Liver (tissue), 9 donors: ENCODE measurements around the gene TTC7B. TPM values are rescaled to one million over a fixed set of nuclear protein-coding genes. Genes with fewer than 3 reads are reported as not detected.

Experiments
- DNase-seq: peaks from one replicate; pipeline ENCODE4 v3.0.0-alpha.2; 2017; ENCODE audit warnings: low spot score
- H3K27ac ChIP-seq, 2 donors: one replicate each; pipeline ENCODE4 v1.7.0; 2013; ENCODE audit warnings: inconsistent platforms in 2 of 2, low read length in 2 of 2, control low read depth in 1 of 2, low read depth in 1 of 2, mild to moderate bottlenecking in 1 of 2
- H3K27me3 ChIP-seq, 4 donors: one replicate each; pipeline versions ENCODE4 v1.6.1 to v1.7.0; 2013; ENCODE audit warnings: low read length in 3 of 4, inconsistent platforms in 1 of 4, mild to moderate bottlenecking in 1 of 4, moderate library complexity in 1 of 4; ENCODE audit not compliant: control insufficient read depth in 4 of 4, insufficient read depth in 4 of 4
- H3K36me3 ChIP-seq, 4 donors: one replicate each; pipeline versions ENCODE4 v1.6.1 to v1.7.0; 2013; ENCODE audit warnings: low read length in 3 of 4, mild to moderate bottlenecking in 3 of 4, low read depth in 1 of 4, moderate library complexity in 1 of 4; ENCODE audit not compliant: control insufficient read depth in 4 of 4, insufficient read depth in 3 of 4
- H3K4me1 ChIP-seq, 4 donors: one replicate each; pipeline versions ENCODE4 v1.6.1 to v1.7.0; 2013; ENCODE audit warnings: low read length in 3 of 4, mild to moderate bottlenecking in 3 of 4, moderate library complexity in 1 of 4; ENCODE audit not compliant: control insufficient read depth in 4 of 4, insufficient read depth in 4 of 4
- H3K4me3 ChIP-seq, 3 donors: one replicate each; pipeline versions ENCODE4 v1.6.1 to v1.7.0; 2013; ENCODE audit warnings: low read length in 3 of 3, control low read depth in 1 of 3, low read depth in 1 of 3, mild to moderate bottlenecking in 1 of 3
- H3K9ac ChIP-seq, 2 donors: one replicate each; pipeline ENCODE4 v1.7.0; 2013; ENCODE audit warnings: low read length in 2 of 2, mild to moderate bottlenecking in 2 of 2, moderate library complexity in 2 of 2, control low read depth in 1 of 2, low read depth in 1 of 2
- H3K9me3 ChIP-seq, 4 donors: one replicate each; pipeline versions ENCODE4 v1.6.1 to v1.7.0; 2013; ENCODE audit warnings: low read length in 3 of 4; ENCODE audit not compliant: control insufficient read depth in 4 of 4
- EGR1 ChIP-seq, 2 donors: IDR thresholded peaks; 2 replicates each; pipeline ENCODE4 v1.6.1; 2016 to 2018; ENCODE audit warnings: antibody characterized with exemption in 2 of 2, low read depth in 2 of 2
- FOXA1 ChIP-seq: IDR thresholded peaks from 2 replicates; pipeline ENCODE4 v1.6.1; 2016; ENCODE audit warnings: antibody characterized with exemption
- FOXA2 ChIP-seq: IDR thresholded peaks from 2 replicates; pipeline ENCODE4 v1.6.1; 2016; ENCODE audit warnings: antibody characterized with exemption
- HNF4G ChIP-seq: IDR thresholded peaks from 2 replicates; pipeline ENCODE4 v1.6.1; 2016; ENCODE audit warnings: antibody characterized with exemption
- JUND ChIP-seq, 2 donors: IDR thresholded peaks; 2 replicates each; pipeline ENCODE4 v1.6.1; 2016; ENCODE audit warnings: antibody characterized with exemption in 2 of 2
- NR2F2 ChIP-seq: IDR thresholded peaks from 2 replicates; pipeline ENCODE4 v1.6.1; 2016; ENCODE audit warnings: antibody characterized with exemption
- RAD21 ChIP-seq, 2 donors: IDR thresholded peaks; 2 replicates each; pipeline ENCODE4 v1.6.1; 2016; ENCODE audit warnings: antibody characterized with exemption in 2 of 2, mild to moderate bottlenecking in 2 of 2
- RXRA ChIP-seq, 2 donors: IDR thresholded peaks; 2 replicates each; pipeline ENCODE4 v1.6.1; 2017 to 2018; ENCODE audit warnings: antibody characterized with exemption in 2 of 2, mild to moderate bottlenecking in 1 of 2
- SP1 ChIP-seq: IDR thresholded peaks from 2 replicates; pipeline ENCODE4 v1.6.1; 2018; ENCODE audit warnings: antibody characterized with exemption, mild to moderate bottlenecking
- TAF1 ChIP-seq: conservative IDR thresholded peaks from 2 replicates; pipeline ENCODE4 v1.6.1; 2016; ENCODE audit warnings: antibody characterized with exemption, mild to moderate bottlenecking
- YY1 ChIP-seq: IDR thresholded peaks from 2 replicates; pipeline ENCODE4 v1.6.1; 2016; ENCODE audit warnings: antibody characterized with exemption, mild to moderate bottlenecking
- WGBS: extraction: QIAGEN DNeasy Blood & Tissue Kit; methylation state at CpG from one replicate; pipeline ENCODE4 v1.1.7; 2013; 5-methylcytosine and 5-hydroxymethylcytosine counted together
- polyA plus RNA-seq, 2 donors: library from polyadenylated mRNA; stranded (reverse) in 1 of 2; unstranded in 1 of 2; fragments of 200-250 nt in 1 of 2; fragments of >200 nt in 1 of 2; fragmentation: Nextera tagmentation in 1 of 2; extraction: Ambion mirVana in 1 of 2; gene quantifications; one replicate each; pipeline versions ENCODE4 v1.2.1 to v1.2.3, GENCODE V29; 2013 to 2015
- total RNA-seq, 2 donors: library from RNA; depleted of rRNA; stranded (reverse); fragments of >200 nt; gene quantifications; one replicate each; pipeline ENCODE4 v1.2.3, GENCODE V29; 2014
- TF ChIP-seq, protein P1 (sequence below): IDR thresholded peaks from 2 replicates; pipeline ENCODE4 v1.6.1; 2016; ENCODE audit warnings: antibody characterized with exemption
- TF ChIP-seq, protein P2 (sequence below): fragments of 150-350 bp; IDR thresholded peaks from 2 replicates; pipeline ENCODE4 v1.5.1; 2017; ENCODE audit warnings: improper control_type of control experiment, low read depth, low read length; ENCODE audit not compliant: missing input control
- TF ChIP-seq, protein P3 (sequence below): IDR thresholded peaks from 2 replicates; pipeline ENCODE4 v1.6.1; 2016; ENCODE audit warnings: antibody characterized with exemption
- TF ChIP-seq, protein P4 (sequence below): IDR thresholded peaks from 2 replicates; pipeline ENCODE4 v1.6.1; 2016; ENCODE audit warnings: antibody characterized with exemption
- donor health status: healthy.
- donor health status: healthy.
- donor health status: healthy.
- donor health status: healthy.
- donor health status: healthy.

Gene TTC7B
- total and polyA plus RNA-seq, 4 donors: 9.1 to 31.0 (median 12.5) TPM

DNA sequence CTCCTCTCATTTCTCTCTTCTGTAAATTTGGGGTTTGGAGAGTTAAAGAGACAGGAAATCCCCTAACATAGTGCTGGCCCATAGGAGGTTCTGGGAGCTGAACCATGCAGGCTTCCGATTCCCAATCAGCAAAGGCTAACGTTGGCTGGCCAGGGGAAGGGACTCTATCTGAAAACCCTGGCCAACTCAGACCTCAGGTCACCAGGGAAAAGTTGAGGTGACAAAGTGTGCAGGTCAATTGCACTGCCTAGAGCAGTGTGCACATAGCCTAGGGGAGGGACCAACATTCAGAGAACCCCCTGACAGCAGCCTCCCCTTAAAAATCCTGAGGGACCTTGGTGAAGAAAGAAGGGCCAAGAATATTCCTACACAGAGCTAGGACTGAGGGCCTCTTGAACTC lies 38.9 kb downstream of the TTC7B start:
- peaks cover 0 to 14% (median 2%) of the 10 kb centered on the region in 4 donors for H3K36me3 ChIP-seq
- TF ChIP-seq, protein P1, sequence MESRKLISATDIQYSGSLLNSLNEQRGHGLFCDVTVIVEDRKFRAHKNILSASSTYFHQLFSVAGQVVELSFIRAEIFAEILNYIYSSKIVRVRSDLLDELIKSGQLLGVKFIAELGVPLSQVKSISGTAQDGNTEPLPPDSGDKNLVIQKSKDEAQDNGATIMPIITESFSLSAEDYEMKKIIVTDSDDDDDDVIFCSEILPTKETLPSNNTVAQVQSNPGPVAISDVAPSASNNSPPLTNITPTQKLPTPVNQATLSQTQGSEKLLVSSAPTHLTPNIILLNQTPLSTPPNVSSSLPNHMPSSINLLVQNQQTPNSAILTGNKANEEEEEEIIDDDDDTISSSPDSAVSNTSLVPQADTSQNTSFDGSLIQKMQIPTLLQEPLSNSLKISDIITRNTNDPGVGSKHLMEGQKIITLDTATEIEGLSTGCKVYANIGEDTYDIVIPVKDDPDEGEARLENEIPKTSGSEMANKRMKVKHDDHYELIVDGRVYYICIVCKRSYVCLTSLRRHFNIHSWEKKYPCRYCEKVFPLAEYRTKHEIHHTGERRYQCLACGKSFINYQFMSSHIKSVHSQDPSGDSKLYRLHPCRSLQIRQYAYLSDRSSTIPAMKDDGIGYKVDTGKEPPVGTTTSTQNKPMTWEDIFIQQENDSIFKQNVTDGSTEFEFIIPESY: no peak
- TF ChIP-seq FOXA1 (no peak), EGR1 (IDR thresholded peaks at IDR 0.05; ENCODE audit: low read depth in 2 of 2) (no peak), TAF1 (no peak), RAD21 (IDR thresholded peaks at IDR 0.05) (no peak), HNF4G (no peak), SP1 (no peak), NR2F2 (no peak), YY1 (no peak), RXRA (IDR thresholded peaks at IDR 0.05) (no peak), JUND (IDR thresholded peaks at IDR 0.05) (no peak)
- TF ChIP-seq, protein P2, sequence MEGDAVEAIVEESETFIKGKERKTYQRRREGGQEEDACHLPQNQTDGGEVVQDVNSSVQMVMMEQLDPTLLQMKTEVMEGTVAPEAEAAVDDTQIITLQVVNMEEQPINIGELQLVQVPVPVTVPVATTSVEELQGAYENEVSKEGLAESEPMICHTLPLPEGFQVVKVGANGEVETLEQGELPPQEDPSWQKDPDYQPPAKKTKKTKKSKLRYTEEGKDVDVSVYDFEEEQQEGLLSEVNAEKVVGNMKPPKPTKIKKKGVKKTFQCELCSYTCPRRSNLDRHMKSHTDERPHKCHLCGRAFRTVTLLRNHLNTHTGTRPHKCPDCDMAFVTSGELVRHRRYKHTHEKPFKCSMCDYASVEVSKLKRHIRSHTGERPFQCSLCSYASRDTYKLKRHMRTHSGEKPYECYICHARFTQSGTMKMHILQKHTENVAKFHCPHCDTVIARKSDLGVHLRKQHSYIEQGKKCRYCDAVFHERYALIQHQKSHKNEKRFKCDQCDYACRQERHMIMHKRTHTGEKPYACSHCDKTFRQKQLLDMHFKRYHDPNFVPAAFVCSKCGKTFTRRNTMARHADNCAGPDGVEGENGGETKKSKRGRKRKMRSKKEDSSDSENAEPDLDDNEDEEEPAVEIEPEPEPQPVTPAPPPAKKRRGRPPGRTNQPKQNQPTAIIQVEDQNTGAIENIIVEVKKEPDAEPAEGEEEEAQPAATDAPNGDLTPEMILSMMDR: no peak
- TF ChIP-seq, protein P3, sequence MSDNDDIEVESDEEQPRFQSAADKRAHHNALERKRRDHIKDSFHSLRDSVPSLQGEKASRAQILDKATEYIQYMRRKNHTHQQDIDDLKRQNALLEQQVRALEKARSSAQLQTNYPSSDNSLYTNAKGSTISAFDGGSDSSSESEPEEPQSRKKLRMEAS: no peak
- TF ChIP-seq, protein P4, sequence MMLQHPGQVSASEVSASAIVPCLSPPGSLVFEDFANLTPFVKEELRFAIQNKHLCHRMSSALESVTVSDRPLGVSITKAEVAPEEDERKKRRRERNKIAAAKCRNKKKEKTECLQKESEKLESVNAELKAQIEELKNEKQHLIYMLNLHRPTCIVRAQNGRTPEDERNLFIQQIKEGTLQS: no peak
- no peaks in the 10 kb centered on the region for H3K9me3 ChIP-seq
- no peak overlapping the region for H3K9ac ChIP-seq
- no peak for DNase-seq
- H3K4me1 ChIP-seq: peaks cover 1 to 12% (median 9%) of the 10 kb centered on the region in 4 donors
- H3K27ac ChIP-seq: no peak overlapping the region
- no peak overlapping the region for H3K4me3 ChIP-seq
- H3K27me3 ChIP-seq: no peaks in the 10 kb centered on the region
- 50% methylated on average over 2 of the region's 2 CpGs for WGBS

DNA sequence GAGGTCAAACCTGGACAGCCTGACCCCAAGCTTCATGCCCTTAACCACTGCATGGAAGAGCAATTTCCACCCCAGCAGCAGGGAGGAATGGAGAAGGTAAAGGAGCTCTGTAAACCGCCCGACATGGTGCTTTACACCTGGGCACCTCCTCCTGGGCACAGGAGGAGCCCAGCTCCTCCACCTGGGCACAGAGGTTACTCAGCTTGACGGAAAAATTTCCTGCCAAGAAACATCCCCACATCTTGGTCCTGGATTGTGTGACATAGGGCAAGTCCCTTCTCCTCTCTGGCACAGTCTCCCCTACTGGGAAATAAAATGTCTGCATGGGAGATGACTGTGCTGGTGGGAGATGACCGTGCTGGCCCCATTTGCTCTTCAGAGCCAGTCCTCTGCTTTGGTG lies 40.8 kb downstream of the TTC7B start:
- 94% methylated on average over 4 of the region's 4 CpGs for WGBS
- peaks cover 0 to 5% (median 2%) of the 10 kb centered on the region in 4 donors for H3K4me1 ChIP-seq
- H3K36me3 ChIP-seq: peaks cover 0 to 14% (median 4%) of the 10 kb centered on the region in 4 donors
- H3K27ac ChIP-seq: no peak overlapping the region
- no peak for DNase-seq
- no peaks in the 10 kb centered on the region for H3K9me3 ChIP-seq
- H3K4me3 ChIP-seq: no peak overlapping the region
- no peak overlapping the region for H3K9ac ChIP-seq
- no peaks in the 10 kb centered on the region for H3K27me3 ChIP-seq
- TF ChIP-seq FOXA2: no peak
- no peak for TF ChIP-seq HNF4G
- TF ChIP-seq TAF1: no peak
- TF ChIP-seq JUND (IDR thresholded peaks at IDR 0.05): no peak
- no peak for TF ChIP-seq NR2F2
- TF ChIP-seq, protein P2: no peak
- TF ChIP-seq YY1: no peak
